Testis (tissue), 3 donors: ENCODE measurements around the gene AKAP5. TPM values are rescaled to one million over a fixed set of nuclear protein-coding genes. Genes with fewer than 3 reads are reported as not detected.

Source experiments
- DNase-seq: peaks from one replicate; pipeline ENCODE4 v3.0.0-alpha.2; 2019
- H3K27ac ChIP-seq, 2 donors: fragments of 200-600 bp; sonication (generic); one replicate each; pipeline ENCODE4 v1.5.1; 2019
- H3K27me3 ChIP-seq: fragments of 200-600 bp; sonication (generic); one replicate; pipeline ENCODE4 v1.5.1; 2019
- H3K36me3 ChIP-seq: fragments of 200-600 bp; sonication (generic); one replicate; pipeline ENCODE4 v1.5.1; 2017; ENCODE audit warnings: low read depth; ENCODE audit errors: missing control alignments
- H3K4me1 ChIP-seq: fragments of 200-600 bp; sonication (generic); one replicate; pipeline ENCODE4 v1.5.1; 2019
- H3K4me3 ChIP-seq, 2 donors: fragments of 200-600 bp; sonication (generic); one replicate each; pipeline ENCODE4 v1.5.1; 2017 to 2019
- H3K9me3 ChIP-seq: fragments of 200-600 bp; sonication (generic); one replicate; pipeline ENCODE4 v1.5.1; 2017
- CTCF ChIP-seq, 3 experiments: fragments of 450-650 bp in 2 of 3; fragments of 200-600 bp in 1 of 3; sonication (generic) in 1 of 3; IDR thresholded peaks; one replicate each; pipeline ENCODE4 v1.5.1; 2016 to 2019; ENCODE audit warnings: antibody characterized with exemption in 3 of 3, mild to moderate bottlenecking in 2 of 3, moderate library complexity in 1 of 3
- POLR2A ChIP-seq: fragments of 450-650 bp; IDR thresholded peaks from one replicate; pipeline ENCODE4 v1.6.1; 2017; ENCODE audit warnings: antibody characterized with exemption, mild to moderate bottlenecking, moderate library complexity
- WGBS, 2 donors: methylation state at CpG; one replicate each; pipeline ENCODE4 v1.1.5; 2018; 5-methylcytosine and 5-hydroxymethylcytosine counted together
- intact Hi-C: fragments of 100-400 bp; cut with DNase I; formaldehyde crosslinking; loops from one replicate; pipeline ENCODE4 v1.15.1; 2023; ENCODE audit warnings: low total_unique reads
- polyA plus RNA-seq: library from polyadenylated mRNA; stranded (reverse); fragments of 350-450 nt; fragmentation: Illumina TruSeq; extraction: RNeasy Lipid Tissue Mini Kit (QIAGEN cat#74804); gene quantifications from one replicate; pipeline ENCODE4 v1.2.3, GENCODE V29; 2014; ENCODE audit warnings: low read depth, low replicate concordance; ENCODE audit not compliant: insufficient read depth
- total RNA-seq, 2 donors: library from RNA; depleted of rRNA; stranded (reverse); fragments of >200 nt; gene quantifications; one replicate each; pipeline ENCODE4 v1.2.3, GENCODE V29; 2016

The AKAP5 gene
- total and polyA plus RNA-seq, 3 donors from 2014 or later, result 0.29 to 0.63 (median 0.50) TPM

GRCh38 chr14:64478634-64479250 is 13.4 kb downstream of the AKAP5 start:
- intact Hi-C loops, result loop anchor here (10.0 kb wide), 1 partner anchor 134 kb away; no protein-coding TSS in a partner anchor
- DNase-seq, result no peak
- Histone ChIP-seq H3K27ac (no peak overlapping the region), H3K36me3 (no peaks in the 10 kb centered on the region), H3K4me1 (no peaks in the 10 kb centered on the region), H3K4me3 (no peak overlapping the region), H3K27me3 (no peaks in the 10 kb centered on the region), H3K9me3 (no peaks in the 10 kb centered on the region)
- TF ChIP-seq POLR2A (no peak), CTCF (IDR thresholded peaks at IDR 0.05) (peak in 1 of 3 experiments; percentile 53)

DNA sequence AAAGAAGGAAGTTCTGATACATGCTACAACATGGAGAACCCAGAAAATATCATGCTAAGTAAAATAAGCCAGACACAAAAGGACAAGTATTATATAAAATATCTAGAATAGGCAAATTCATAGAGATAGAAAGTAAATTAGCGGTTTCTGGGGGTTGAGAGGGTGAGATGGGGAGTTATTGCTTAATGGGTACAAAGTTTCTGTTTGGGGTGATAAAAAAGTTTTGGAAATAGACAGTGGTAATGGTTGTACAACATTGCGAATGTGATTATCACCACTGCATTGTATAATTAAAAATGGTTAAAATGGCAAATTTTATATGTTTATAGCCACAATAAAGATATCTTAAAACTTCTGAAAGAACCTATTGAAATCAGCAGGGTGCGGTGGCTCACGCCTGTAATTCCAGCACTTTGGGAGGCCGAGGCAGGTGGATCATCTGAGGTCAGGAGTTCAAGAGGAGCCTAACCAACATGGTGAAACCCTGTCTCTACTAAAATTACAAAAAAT is 23.3 kb downstream of the AKAP5 start:
- H3K4me1 ChIP-seq, result peaks cover 22% of the 10 kb centered on the region
- H3K27me3 ChIP-seq, result no peaks in the 10 kb centered on the region
- no peak overlapping the region for H3K4me3 ChIP-seq
- H3K27ac ChIP-seq, result no peak overlapping the region
- H3K36me3 ChIP-seq, result no peaks in the 10 kb centered on the region
- WGBS, 2 donors, result 83 to 90% methylated on average over 5 of the region's 5 CpGs
- intact Hi-C loops, result no loop called here
- no peaks in the 10 kb centered on the region for H3K9me3 ChIP-seq
- DNase-seq, result no peak
- TF ChIP-seq POLR2A (no peak), CTCF (IDR thresholded peaks at IDR 0.05) (no peak)

GRCh38 chr14:64491637-64492036 is 26.3 kb downstream of the AKAP5 start:
- Histone ChIP-seq H3K9me3 (no peaks in the 10 kb centered on the region), H3K27ac (peak overlapping the region in 1 of 2 donors; percentile 29), H3K4me3 (no peak overlapping the region), H3K36me3 (no peaks in the 10 kb centered on the region), H3K27me3 (no peaks in the 10 kb centered on the region), H3K4me1 (peaks cover 28% of the 10 kb centered on the region)
- no peak for DNase-seq
- intact Hi-C loops, result no loop called here
- 69 to 78% methylated on average over 2 of the region's 2 CpGs for WGBS, 2 donors
- no peak for TF ChIP-seq POLR2A
- TF ChIP-seq CTCF (IDR thresholded peaks at IDR 0.05), result no peak

- Histone ChIP-seq H3K9me3 (no peaks in the 10 kb centered on the region), H3K27ac (peak overlapping the region; percentile 17 to 63), H3K4me3 (no peak overlapping the region), H3K4me1 (peaks cover 28% of the 10 kb centered on the region), H3K36me3 (no peaks in the 10 kb centered on the region), H3K27me3 (no peaks in the 10 kb centered on the region)
- DNase-seq, result no peak
- 70 to 81% methylated on average over 3 of the region's 3 CpGs for WGBS, 2 donors
- TF ChIP-seq CTCF (IDR thresholded peaks at IDR 0.05), result no peak
- TF ChIP-seq POLR2A, result no peak
- intact Hi-C loops, result no loop called here
Measured at GRCh38 chr14:64493455-64493854, 28.2 kb downstream of the AKAP5 start.

DNA sequence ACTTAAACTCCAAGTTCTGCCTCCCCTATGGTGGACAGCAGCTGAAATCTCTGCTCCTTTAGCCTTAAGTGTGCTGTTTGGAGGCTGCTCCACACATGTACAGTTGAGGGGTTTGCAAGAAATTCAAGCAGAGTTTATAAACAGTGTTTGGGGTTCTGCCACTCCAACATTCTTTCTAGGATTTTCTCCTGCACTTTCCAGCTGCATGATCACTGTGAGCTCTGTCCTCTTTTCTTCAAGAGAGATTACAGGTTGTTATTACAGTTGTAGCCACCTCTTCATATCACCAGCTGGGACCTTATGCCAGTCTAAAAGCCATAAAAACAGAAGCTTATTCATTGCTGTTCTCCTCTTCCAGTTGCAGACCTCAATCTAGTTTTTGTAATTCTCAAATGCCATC is 30.0 kb downstream of the AKAP5 start:
- Histone ChIP-seq H3K27ac (no peak overlapping the region), H3K4me1 (peaks cover 28% of the 10 kb centered on the region), H3K9me3 (no peaks in the 10 kb centered on the region), H3K4me3 (no peak overlapping the region), H3K36me3 (no peaks in the 10 kb centered on the region), H3K27me3 (no peaks in the 10 kb centered on the region)
- no peak for DNase-seq
- intact Hi-C loops, result no loop called here
- TF ChIP-seq POLR2A (no peak), CTCF (IDR thresholded peaks at IDR 0.05) (no peak)
